ENCODE results near the gene RCSD1. TPM values are rescaled to one million over a fixed set of nuclear protein-coding genes. Genes with fewer than 3 reads are reported as not detected.
A peak's percentile ranks its signal among the peaks of the same experiment; 100 is the strongest.

Gene RCSD1
- total RNA-seq, 2 experiments from 2014 or later: 42.3 to 44.6 TPM

- Histone ChIP-seq H3K27me3 (ENCODE audit: control insufficient read depth in 1 of 2, insufficient read depth in 2 of 2, low read length in 2 of 2) (no peaks in the 10 kb centered on the region), H3K4me3 (ENCODE audit: low read length) (no peak overlapping the region), H3K27ac (ENCODE audit: low read depth in 1 of 2, low read length in 2 of 2) (peak overlapping the region in 1 of 2 donors; percentile 15), H3K36me3 (ENCODE audit: insufficient read depth, low read length) (peaks cover 83% of the 10 kb centered on the region), H3K9me3 (ENCODE audit: control insufficient read depth in 1 of 2, insufficient read depth in 1 of 2, low read length in 2 of 2) (no peaks in the 10 kb centered on the region), H3K4me1 (ENCODE audit: insufficient read depth, low read length) (peaks cover 53% of the 10 kb centered on the region)
- CTCF ChIA-PET: no interaction called here
- Mint-ChIP-seq H3K27me3 (no peaks in the 10 kb centered on the region), H3K9me3 (no peaks in the 10 kb centered on the region), H3K4me1 (ENCODE audit: low read depth) (peaks cover 13% of the 10 kb centered on the region), H3K36me3 (ENCODE audit: low read depth) (peaks cover 34% of the 10 kb centered on the region), H3K27ac (no peak overlapping the region), H3K4me3 (no peak overlapping the region)
- DNase-seq (no peak), ATAC-seq (ENCODE audit: poor library complexity) (no peak)
- TF ChIP-seq CTCF (IDR thresholded peaks at IDR 0.05): no peak
- POLR2A ChIA-PET: interaction anchor here (1.3 kb wide), 1 partner anchor 41 kb away, joined by 3 read pairs; no protein-coding TSS in a partner anchor
- intact Hi-C loops (cut with DNase I, micrococcal nuclease): loop anchor here in 1 of 2 experiments (5.0 kb wide), 1 partner anchor 36 kb away; no protein-coding TSS in a partner anchor
These were observed 48.4 kb downstream of the RCSD1 start for GRCh38 chr1:167678422-167678821.

GRCh38 chr1:167678838-167679237 is 48.8 kb downstream of the RCSD1 start:
- intact Hi-C loops (cut with DNase I, micrococcal nuclease): loop anchor here in 1 of 2 experiments (5.0 kb wide), 1 partner anchor 37 kb away; no protein-coding TSS in a partner anchor
- Histone ChIP-seq H3K27ac (ENCODE audit: low read depth in 1 of 2, low read length in 2 of 2) (peak overlapping the region in 1 of 2 donors; percentile 15), H3K36me3 (ENCODE audit: insufficient read depth, low read length) (peaks cover 83% of the 10 kb centered on the region), H3K4me1 (ENCODE audit: insufficient read depth, low read length) (peaks cover 50% of the 10 kb centered on the region), H3K27me3 (ENCODE audit: control insufficient read depth in 1 of 2, insufficient read depth in 2 of 2, low read length in 2 of 2) (no peaks in the 10 kb centered on the region), H3K4me3 (ENCODE audit: low read length) (no peak overlapping the region), H3K9me3 (ENCODE audit: control insufficient read depth in 1 of 2, insufficient read depth in 1 of 2, low read length in 2 of 2) (no peaks in the 10 kb centered on the region)
- CTCF ChIA-PET: no interaction called here
- Mint-ChIP-seq H3K36me3 (ENCODE audit: low read depth) (peaks cover 34% of the 10 kb centered on the region), H3K27me3 (no peaks in the 10 kb centered on the region), H3K4me1 (ENCODE audit: low read depth) (peaks cover 9% of the 10 kb centered on the region), H3K9me3 (no peaks in the 10 kb centered on the region), H3K27ac (no peak overlapping the region), H3K4me3 (no peak overlapping the region)
- POLR2A ChIA-PET: interaction anchor here (1.3 kb wide), 1 partner anchor 42 kb away, joined by 3 read pairs; no protein-coding TSS in a partner anchor
- TF ChIP-seq CTCF (IDR thresholded peaks at IDR 0.05): no peak
- no peak for ATAC-seq (ENCODE audit: poor library complexity)
- DNase-seq: no peak

GRCh38 chr1:167679714-167680113 is 49.7 kb downstream of the RCSD1 start:
- peaks cover 6% of the 10 kb centered on the region for H3K4me1 Mint-ChIP-seq (ENCODE audit: low read depth)
- Histone ChIP-seq H3K4me1 (ENCODE audit: insufficient read depth, low read length) (peaks cover 53% of the 10 kb centered on the region), H3K9me3 (ENCODE audit: control insufficient read depth in 1 of 2, insufficient read depth in 1 of 2, low read length in 2 of 2) (no peaks in the 10 kb centered on the region), H3K27ac (ENCODE audit: low read depth in 1 of 2, low read length in 2 of 2) (peak overlapping the region in 1 of 2 donors; percentile 22), H3K4me3 (ENCODE audit: low read length) (no peak overlapping the region), H3K36me3 (ENCODE audit: insufficient read depth, low read length) (peaks cover 83% of the 10 kb centered on the region), H3K27me3 (ENCODE audit: control insufficient read depth in 1 of 2, insufficient read depth in 2 of 2, low read length in 2 of 2) (no peaks in the 10 kb centered on the region)
- peaks cover 34% of the 10 kb centered on the region for H3K36me3 Mint-ChIP-seq (ENCODE audit: low read depth)
- intact Hi-C loops (cut with DNase I, micrococcal nuclease): loop anchor here in 1 of 2 experiments (5.0 kb wide), 1 partner anchor 37 kb away; no protein-coding TSS in a partner anchor
- no peak for TF ChIP-seq CTCF (IDR thresholded peaks at IDR 0.05)
- ATAC-seq (ENCODE audit: poor library complexity) (no peak), DNase-seq (no peak)
- CTCF ChIA-PET: no interaction called here
- no peaks in the 10 kb centered on the region for H3K27me3 Mint-ChIP-seq
- H3K4me3 Mint-ChIP-seq: no peak overlapping the region
- POLR2A ChIA-PET: no interaction called here
- H3K9me3 Mint-ChIP-seq: no peaks in the 10 kb centered on the region
- no peak overlapping the region for H3K27ac Mint-ChIP-seq

All from CD4-positive, alpha-beta T cell (primary cell).